ENCODE data around the gene ANXA8.

- TF ChIP-seq, protein P1, sequence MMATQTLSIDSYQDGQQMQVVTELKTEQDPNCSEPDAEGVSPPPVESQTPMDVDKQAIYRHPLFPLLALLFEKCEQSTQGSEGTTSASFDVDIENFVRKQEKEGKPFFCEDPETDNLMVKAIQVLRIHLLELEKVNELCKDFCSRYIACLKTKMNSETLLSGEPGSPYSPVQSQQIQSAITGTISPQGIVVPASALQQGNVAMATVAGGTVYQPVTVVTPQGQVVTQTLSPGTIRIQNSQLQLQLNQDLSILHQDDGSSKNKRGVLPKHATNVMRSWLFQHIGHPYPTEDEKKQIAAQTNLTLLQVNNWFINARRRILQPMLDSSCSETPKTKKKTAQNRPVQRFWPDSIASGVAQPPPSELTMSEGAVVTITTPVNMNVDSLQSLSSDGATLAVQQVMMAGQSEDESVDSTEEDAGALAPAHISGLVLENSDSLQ (IDR thresholded peaks at IDR 0.05): no peak
- TF ChIP-seq EGR1 (IDR thresholded peaks at IDR 0.05; ENCODE audit: borderline replicate concordance in 1 of 2, low read depth in 2 of 2, low read length in 2 of 2) (no peak), RAD21 (IDR thresholded peaks at IDR 0.05; ENCODE audit: insufficient read depth, low read depth, low read length) (no peak), POLR2A (IDR thresholded peaks at IDR 0.05; ENCODE audit: low read depth, low read length) (no peak), BHLHE40 (IDR thresholded peaks at IDR 0.05; ENCODE audit: borderline replicate concordance in 1 of 2, low read depth in 2 of 2, low read length in 1 of 2) (no peak), LARP7 (IDR thresholded peaks at IDR 0.05) (no peak), CHD2 (IDR thresholded peaks at IDR 0.05; ENCODE audit: borderline replicate concordance, low read depth, low read length) (no peak), STAT3 (IDR thresholded peaks at IDR 0.05; ENCODE audit: low read depth, low read length) (no peak)
These were observed 42.0 kb downstream of the ANXA8 start for GRCh38 chr10:47441938-47442337.

Data from GM12878 (cell line).